Measurements from ENCODE around the gene TNS4. TPM values are rescaled to one million over a fixed set of nuclear protein-coding genes. Genes with fewer than 3 reads are reported as not detected.

Gene TNS4
- total RNA-seq, 1 experiment from 2014 or later = 0.59 TPM

- Histone ChIP-seq H3T11ph (ENCODE audit: low read length) (no peak overlapping the region), H4K20me1 (ENCODE audit: control insufficient read depth, insufficient read depth, insufficient read length) (no peaks in the 10 kb centered on the region), H4K5ac (ENCODE audit: insufficient read length, low read depth, low read length) (no peak overlapping the region), H3K56ac (ENCODE audit: insufficient read length, low read depth, low read length) (no peak overlapping the region), H3K27me3 (ENCODE audit: insufficient read depth, low read length) (no peaks in the 10 kb centered on the region; the same call in 1 of the 2 replicates), H2BK5ac (ENCODE audit: insufficient read length, low read length) (no peak overlapping the region), H3K4me2 (ENCODE audit: insufficient read depth, insufficient read length, low read length) (no peak overlapping the region), H3K79me2 (ENCODE audit: insufficient read depth, low read length) (no peaks in the 10 kb centered on the region), H3K9me3 (ENCODE audit: control insufficient read depth, low read depth, low read length) (no peaks in the 10 kb centered on the region), H2BK120ac (ENCODE audit: low read depth, low read length, poor library complexity, severe bottlenecking) (no peak overlapping the region), H2AK5ac (ENCODE audit: insufficient read length, low read length) (no peak overlapping the region), H3K14ac (ENCODE audit: insufficient read depth, low read length) (no peak overlapping the region), H4K8ac (replicated peaks; ENCODE audit: insufficient read length, low read depth, low read length) (no peak overlapping the region), H3K79me1 (ENCODE audit: insufficient read depth, low read depth, low read length, poor library complexity, severe bottlenecking) (no peaks in the 10 kb centered on the region), H2BK20ac (ENCODE audit: low read depth, low read length, poor library complexity, severe bottlenecking) (no peak overlapping the region), H3K23me2 (ENCODE audit: insufficient read length, low read depth, low read length, poor library complexity, severe bottlenecking) (no peaks in the 10 kb centered on the region), H3K23ac (ENCODE audit: insufficient read length, low read depth, low read length) (no peak overlapping the region), H4K91ac (ENCODE audit: insufficient read length, low read depth, low read length) (no peak overlapping the region), H3K18ac (ENCODE audit: insufficient read length, low read depth, low read length) (no peak overlapping the region), H3K27ac (ENCODE audit: insufficient read length, low read depth, low read length) (no peak overlapping the region), H2BK12ac (ENCODE audit: insufficient read length, low read depth, low read length) (no peak overlapping the region), H2AFZ (ENCODE audit: low read length) (no peak overlapping the region), H2BK15ac (ENCODE audit: low read depth, low read length) (no peak overlapping the region), H3K9ac (ENCODE audit: extremely low read depth, insufficient read length, low read length) (no peak overlapping the region), H3K4ac (ENCODE audit: low read depth, low read length) (no peak overlapping the region), H3K4me1 (ENCODE audit: insufficient read depth, low read length) (peaks cover 8% of the 10 kb centered on the region)
- peaks cover 7% of the 10 kb centered on the region for H3K27me3 Mint-ChIP-seq (ENCODE audit: low read depth)
- no peak overlapping the region for H3K4me3 Mint-ChIP-seq
- TF ChIP-seq CTCF (conservative IDR thresholded peaks at IDR 0.05) = no peak
- H3K27ac Mint-ChIP-seq = no peak overlapping the region
- no peaks in the 10 kb centered on the region for H3K36me3 Mint-ChIP-seq (ENCODE audit: insufficient read depth in 1 of 3, low read depth in 3 of 3)
- DNase-seq = no peak
- no CpG with 5 or more reads among the region's 17 CpGs for WGBS (ENCODE audit: extremely low coverage, insufficient read length, low lambda C conversion rate)
- H3K9me3 Mint-ChIP-seq = no peaks in the 10 kb centered on the region
- H3K4me1 Mint-ChIP-seq = peaks cover 54 to 59% of the 10 kb centered on the region in 2 experiments
These were observed 15.4 kb downstream of the TNS4 start for GRCh38 chr17:40485851-40486521.
